Activated naive CD4-positive, alpha-beta T cell treated with anti-CD3 and anti-CD28 coated beads, Interleukin-2, amount 50 U/mL, for 72 hours (primary cell): ENCODE data around the gene MOCS3. TPM values are rescaled to one million over a fixed set of nuclear protein-coding genes. Genes with fewer than 3 reads are reported as not detected.

Experiments
- ATAC-seq, 2 donors: fragments of 150-1000 bp; cut with Tn5 transposase; 2 replicates each; pipeline ENCODE4 v1.10.0; 2021; ENCODE audit warnings: mild to moderate bottlenecking in 2 of 2, moderate library complexity in 2 of 2
- DNase-seq, 2 donors: peaks; one replicate each; pipeline ENCODE4 v3.0.0; 2021 to 2022; ENCODE audit warnings: low spot score in 2 of 2
- H3K27ac Mint-ChIP-seq, 2 donors: one replicate each; pipeline ENCODE4 v1.8.0; 2022; ENCODE audit warnings: mild to moderate bottlenecking in 2 of 2, mixed read lengths in 2 of 2
- H3K36me3 Mint-ChIP-seq, 2 donors: one replicate each; pipeline ENCODE4 v1.8.0; 2022; ENCODE audit warnings: mixed read lengths in 2 of 2
- H3K9me3 Mint-ChIP-seq, 2 donors: one replicate each; pipeline ENCODE4 v1.8.0; 2022; ENCODE audit warnings: mixed read lengths in 2 of 2
- total RNA-seq, 2 donors: library from RNA; stranded (reverse); gene quantifications; one replicate each; pipeline ENCODE4 v1.2.3, GENCODE V29; 2022

The MOCS3 gene
- total RNA-seq, 2 donors from 2014 or later, result 2.4 to 4.3 TPM

- no peak overlapping the region for H3K27ac Mint-ChIP-seq
- H3K9me3 Mint-ChIP-seq, result no peaks in the 10 kb centered on the region
- ATAC-seq, result peak; percentile 99 to 100
- no peaks in the 10 kb centered on the region for H3K36me3 Mint-ChIP-seq
- peak; percentile 58 to 74 for DNase-seq
Measured at GRCh38 chr20:50992733-50993457, 34.3 kb downstream of the MOCS3 start.

GRCh38 chr20:50993876-50994275 is 35.3 kb downstream of the MOCS3 start:
- Mint-ChIP-seq H3K9me3 (no peaks in the 10 kb centered on the region), H3K36me3 (no peaks in the 10 kb centered on the region), H3K27ac (no peak overlapping the region)

GRCh38 chr20:50995506-50995905 is 36.9 kb downstream of the MOCS3 start:
- ATAC-seq (no peak), DNase-seq (no peak)
- no peak overlapping the region for H3K27ac Mint-ChIP-seq
- no peaks in the 10 kb centered on the region for H3K36me3 Mint-ChIP-seq
- H3K9me3 Mint-ChIP-seq, result no peaks in the 10 kb centered on the region

More at GRCh38 chr20:50993876-50994275, 35.3 kb downstream of the MOCS3 start:
- ATAC-seq (no peak), DNase-seq (no peak)

- no peak for ATAC-seq
- H3K27ac Mint-ChIP-seq, result no peak overlapping the region
- no peaks in the 10 kb centered on the region for H3K36me3 Mint-ChIP-seq
- no peaks in the 10 kb centered on the region for H3K9me3 Mint-ChIP-seq
- DNase-seq, result no peak
Measured at GRCh38 chr20:50996901-50997865, 38.6 kb downstream of the MOCS3 start.

DNA sequence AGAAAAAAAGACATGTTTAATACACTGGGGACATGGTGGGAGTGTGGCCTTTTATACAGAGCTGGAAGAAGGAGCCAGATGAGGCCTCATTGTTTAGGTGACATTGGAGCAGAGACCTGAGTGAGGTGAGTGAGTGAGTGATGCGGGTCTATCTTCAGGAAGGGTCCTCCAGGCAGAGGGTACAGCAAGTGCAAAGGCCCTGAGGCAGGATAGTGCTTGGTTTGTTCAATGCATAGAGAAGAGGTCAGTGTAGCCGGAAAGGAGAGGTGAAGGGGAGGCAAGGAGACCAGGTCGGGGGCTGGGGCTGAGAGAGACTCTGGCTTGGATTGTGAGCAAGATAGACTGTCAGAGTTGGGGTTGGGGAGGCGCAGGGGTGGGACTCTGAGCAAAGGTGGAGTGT is 40.7 kb downstream of the MOCS3 start:
- no peak overlapping the region for H3K27ac Mint-ChIP-seq
- no peaks in the 10 kb centered on the region for H3K36me3 Mint-ChIP-seq
- no peaks in the 10 kb centered on the region for H3K9me3 Mint-ChIP-seq
- ATAC-seq (no peak), DNase-seq (no peak)

- Mint-ChIP-seq H3K9me3 (no peaks in the 10 kb centered on the region), H3K27ac (peak overlapping the region in 1 of 2 donors; percentile 0)
- peak in 1 of 2 donors; percentile 59 for ATAC-seq
Measured at GRCh38 chr20:51001430-51002265, 43.0 kb downstream of the MOCS3 start.

DNA sequence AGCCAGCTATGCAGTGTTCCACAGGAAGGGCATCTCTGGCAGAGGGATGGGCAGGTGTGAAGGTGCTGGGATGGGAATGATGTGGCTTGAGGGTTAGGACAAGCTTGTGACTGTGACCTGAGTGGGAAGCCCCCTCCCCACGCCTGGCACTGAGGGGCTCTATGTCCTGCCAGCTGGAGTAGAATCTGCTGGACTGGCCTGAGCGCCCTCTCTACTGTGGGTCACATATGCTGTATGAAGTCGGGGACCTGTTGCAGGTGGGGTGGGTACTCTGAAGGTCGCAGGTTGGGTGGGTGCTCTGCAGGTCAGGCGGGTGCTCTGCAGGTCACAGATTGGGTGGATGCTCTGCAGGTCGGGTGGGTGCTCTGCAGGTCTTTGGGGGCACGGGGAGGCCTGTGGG is 44.0 kb downstream of the MOCS3 start:
- DNase-seq (no peak), ATAC-seq (no peak)
- Mint-ChIP-seq H3K27ac (no peak overlapping the region), H3K36me3 (no peaks in the 10 kb centered on the region), H3K9me3 (no peaks in the 10 kb centered on the region)

More at GRCh38 chr20:51001430-51002265, 43.0 kb downstream of the MOCS3 start:
- H3K36me3 Mint-ChIP-seq, result no peaks in the 10 kb centered on the region
- DNase-seq, result no peak

DNA sequence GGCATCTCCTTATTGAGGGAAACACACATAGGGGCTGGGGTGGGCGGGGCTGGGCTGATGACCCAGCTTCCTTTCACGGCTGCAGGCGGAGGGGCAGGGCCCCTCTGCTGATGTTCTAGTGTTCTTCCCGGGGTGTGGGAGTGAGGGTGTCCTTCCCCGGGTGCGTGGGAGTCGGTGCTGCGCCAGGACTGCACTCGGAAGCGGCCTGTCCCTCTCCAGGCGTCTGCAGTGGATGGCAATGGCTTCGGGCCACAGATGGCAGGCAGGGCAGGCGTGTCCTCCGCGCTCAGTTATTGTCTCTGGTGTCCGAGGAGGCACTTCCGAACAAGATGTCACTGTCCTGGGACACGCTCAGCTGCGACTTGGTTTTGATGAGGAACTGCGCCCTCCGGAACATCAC is 45.1 kb downstream of the MOCS3 start:
- no peak overlapping the region for H3K27ac Mint-ChIP-seq
- no peaks in the 10 kb centered on the region for H3K36me3 Mint-ChIP-seq
- no peaks in the 10 kb centered on the region for H3K9me3 Mint-ChIP-seq
- ATAC-seq, result no peak
- no peak for DNase-seq

GRCh38 chr20:51004305-51004727 is 45.7 kb downstream of the MOCS3 start:
- ATAC-seq (no peak), DNase-seq (no peak)
- Mint-ChIP-seq H3K9me3 (no peaks in the 10 kb centered on the region), H3K36me3 (no peaks in the 10 kb centered on the region), H3K27ac (no peak overlapping the region)

DNA sequence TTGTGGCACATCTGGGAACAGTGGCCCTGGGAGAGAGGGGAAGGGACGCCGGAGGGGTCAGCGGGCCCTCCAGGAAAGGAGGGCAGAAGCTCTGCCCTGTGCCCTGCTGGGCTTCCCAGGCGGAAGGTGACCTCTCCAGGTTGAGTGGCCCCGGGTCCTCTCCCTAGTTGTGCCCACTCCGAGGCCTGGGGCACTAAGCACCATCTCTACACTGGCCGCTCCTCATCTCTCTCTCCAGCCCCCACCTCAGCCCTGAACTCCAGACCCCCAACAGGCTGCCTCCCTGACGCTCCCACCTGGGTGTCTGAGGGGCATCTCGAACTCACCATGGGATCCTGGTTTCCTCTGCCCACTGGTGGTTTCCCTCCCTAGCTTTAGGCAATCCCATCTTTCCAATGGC is 46.2 kb downstream of the MOCS3 start:
- no peaks in the 10 kb centered on the region for H3K9me3 Mint-ChIP-seq
- no peaks in the 10 kb centered on the region for H3K36me3 Mint-ChIP-seq
- no peak overlapping the region for H3K27ac Mint-ChIP-seq
- DNase-seq, result no peak
- ATAC-seq, result no peak

- Mint-ChIP-seq H3K27ac (no peak overlapping the region), H3K9me3 (no peaks in the 10 kb centered on the region), H3K36me3 (no peaks in the 10 kb centered on the region)
- DNase-seq, result no peak
- no peak for ATAC-seq
Measured at GRCh38 chr20:51005214-51005613, 46.6 kb downstream of the MOCS3 start.

- no peak for DNase-seq
- ATAC-seq, result no peak
- H3K36me3 Mint-ChIP-seq, result no peaks in the 10 kb centered on the region
- no peak overlapping the region for H3K27ac Mint-ChIP-seq
- no peaks in the 10 kb centered on the region for H3K9me3 Mint-ChIP-seq
Measured at GRCh38 chr20:51008718-51009117, 50.1 kb downstream of the MOCS3 start.

DNA sequence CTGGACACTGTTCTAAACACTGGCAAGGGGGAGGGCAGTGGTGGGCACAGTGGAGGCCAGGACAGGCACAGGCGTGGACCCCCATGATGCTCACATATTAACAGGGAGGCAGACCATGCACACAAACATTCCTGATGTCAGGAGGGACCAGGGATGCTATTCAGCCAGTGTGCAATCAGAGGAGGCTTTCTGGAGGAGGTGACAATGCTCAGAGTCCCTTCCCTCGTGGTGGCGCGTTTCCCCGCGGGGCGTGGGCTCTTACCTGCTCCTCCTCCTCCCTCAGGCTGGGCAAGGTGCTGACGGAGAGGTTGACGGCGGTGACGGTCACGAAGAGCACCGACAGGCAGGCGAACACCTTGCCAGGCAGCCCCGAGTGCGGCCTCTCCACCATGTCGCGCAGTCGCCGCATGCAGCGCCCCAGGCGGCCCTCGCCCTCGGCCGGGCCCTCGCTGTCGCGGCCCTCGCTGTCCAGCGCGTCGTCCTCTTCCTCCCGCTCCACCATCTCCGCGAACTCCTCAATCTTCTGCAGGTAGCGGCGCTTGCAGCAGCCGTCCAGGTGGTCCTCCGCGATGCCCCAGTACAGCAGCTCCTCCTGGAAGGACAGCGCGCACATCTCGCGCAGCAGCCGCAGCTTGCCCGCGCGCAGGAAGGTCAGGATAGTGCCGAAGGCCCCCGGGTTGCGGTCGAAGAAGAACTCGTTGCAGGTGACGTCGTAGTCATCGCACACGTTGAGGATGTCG is 50.9 kb downstream of the MOCS3 start:
- DNase-seq (no peak), ATAC-seq (no peak)
- no peaks in the 10 kb centered on the region for H3K36me3 Mint-ChIP-seq
- no peak overlapping the region for H3K27ac Mint-ChIP-seq
- H3K9me3 Mint-ChIP-seq, result no peaks in the 10 kb centered on the region

DNA sequence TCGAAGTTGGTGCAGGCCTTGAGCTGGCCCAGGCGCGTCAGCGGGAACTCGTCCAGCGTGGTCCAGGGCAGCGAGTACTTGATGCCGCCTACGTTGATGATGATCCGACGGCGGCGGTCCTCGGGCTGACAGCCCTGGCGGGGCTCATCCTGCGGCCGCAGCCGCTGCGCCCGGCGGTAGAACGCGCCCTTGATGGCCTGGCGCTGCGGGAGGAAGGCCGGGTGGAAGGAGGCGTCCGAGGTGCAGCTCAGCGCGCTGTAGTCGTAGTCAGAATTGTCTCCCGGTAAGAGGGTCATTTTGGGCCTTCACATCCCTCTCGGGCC is 51.4 kb downstream of the MOCS3 start:
- no peaks in the 10 kb centered on the region for H3K9me3 Mint-ChIP-seq
- ATAC-seq, result no peak
- no peak for DNase-seq
- H3K36me3 Mint-ChIP-seq, result no peaks in the 10 kb centered on the region
- H3K27ac Mint-ChIP-seq, result no peak overlapping the region

GRCh38 chr20:51010932-51011331 is 52.3 kb downstream of the MOCS3 start:
- Mint-ChIP-seq H3K27ac (no peak overlapping the region), H3K9me3 (no peaks in the 10 kb centered on the region), H3K36me3 (no peaks in the 10 kb centered on the region)
- DNase-seq (no peak), ATAC-seq (no peak)

GRCh38 chr20:51011479-51011878 is 52.9 kb downstream of the MOCS3 start:
- ATAC-seq (no peak), DNase-seq (no peak)
- Mint-ChIP-seq H3K36me3 (no peaks in the 10 kb centered on the region), H3K9me3 (no peaks in the 10 kb centered on the region), H3K27ac (no peak overlapping the region)
